Astrocyte of the cerebellum (primary cell): Measurements from ENCODE around the gene KCNS1.
"Not testable (repeated sequence)": the region's sequence is repeated elsewhere in the genome, so short reads cannot be mapped to it uniquely, and the experiment has no call there.

Source experiments
- DNase-seq: peaks from one replicate; pipeline ENCODE4 v3.0.0-alpha.2; 2011; ENCODE audit warnings: low read depth
- H3K4me3 ChIP-seq: 2 replicates; pipeline ENCODE4 v1.5.1; 2011; ENCODE audit warnings: mild to moderate bottlenecking, low read depth, low read length, moderate library complexity
- CTCF ChIP-seq: IDR thresholded peaks from 2 replicates; pipeline ENCODE4 v1.5.1; 2012; ENCODE audit warnings: low read length, low read depth, moderate library complexity, mild to moderate bottlenecking; ENCODE audit errors: missing control alignments
- in situ Hi-C: cut with HindIII; loops from 2 replicates; pipeline ENCODE4 v1.10.0; 2017; ENCODE audit warnings: low sequenced_read_pairs

Gene KCNS1

GRCh38 chr20:45100563-45101245 is at the start of gene KCNS1:
TSS of gene KCNS1 (minus strand) at chr20:45101127. CDS start at chr20:45099236, 1,891 bp downstream.
- in situ Hi-C loops = loop anchor here (5.0 kb wide), 1 partner anchor 53 kb away; no protein-coding TSS in a partner anchor
- H3K4me3 ChIP-seq = peak within 1 kb of the TSS; percentile 19
- TF ChIP-seq CTCF = peak; percentile 14
- DNase-seq = no peak

GRCh38 chr20:45149062-45149461 is 48.1 kb upstream of the KCNS1 start:
- no peak for TF ChIP-seq CTCF
- in situ Hi-C loops = no loop called here
- no peak for DNase-seq
- H3K4me3 ChIP-seq = no peak overlapping the region

DNA sequence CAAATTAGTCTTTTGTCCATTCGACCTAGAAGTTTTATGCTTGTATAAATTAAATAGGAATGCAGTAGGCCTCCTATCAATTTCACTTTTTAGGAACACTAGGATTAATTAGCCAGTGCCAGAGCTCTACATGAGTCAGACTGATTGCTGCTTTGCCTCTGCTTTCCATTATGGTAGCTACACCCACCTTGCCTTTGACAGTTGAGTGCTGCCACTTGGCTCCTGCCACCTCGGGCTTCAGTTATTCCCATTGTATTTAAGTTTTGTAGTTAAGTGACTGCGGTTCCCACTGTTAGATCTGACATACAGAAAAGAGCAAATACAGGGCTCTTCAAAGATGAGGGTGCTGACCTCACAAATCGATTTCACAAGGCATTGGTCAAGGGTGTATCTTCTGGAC is 39.9 kb upstream of the KCNS1 start:
- DNase-seq = no peak
- no peak overlapping the region for H3K4me3 ChIP-seq
- in situ Hi-C loops = no loop called here
- TF ChIP-seq CTCF = no peak

- H3K4me3 ChIP-seq, DNase-seq, in situ Hi-C loops: not testable (repeated sequence)
Measured at GRCh38 chr20:45139733-45140375, 38.9 kb upstream of the KCNS1 start.

- no peak overlapping the region for H3K4me3 ChIP-seq
- DNase-seq = no peak
- in situ Hi-C loops = no loop called here
- TF ChIP-seq CTCF = peak; percentile 53
Measured at GRCh38 chr20:45138561-45139300, 37.8 kb upstream of the KCNS1 start.

GRCh38 chr20:45136911-45137310 is 36.0 kb upstream of the KCNS1 start:
- no peak overlapping the region for H3K4me3 ChIP-seq
- no peak for TF ChIP-seq CTCF
- in situ Hi-C loops = no loop called here
- no peak for DNase-seq

- H3K4me3 ChIP-seq = no peak overlapping the region
- in situ Hi-C loops = no loop called here
- TF ChIP-seq CTCF = no peak
- no peak for DNase-seq
Measured at GRCh38 chr20:45128099-45128498, 27.2 kb upstream of the KCNS1 start.
